GF-D8 (cell line): ENCODE measurements around the gene MYO1B.

Experiments
- DNase-seq: peaks from one replicate; lab custom pipeline; 2025; lab: John Stamatoyannopoulos, UW

The MYO1B gene

GRCh38 chr2:191298306-191298705, 53.1 kb downstream of the MYO1B start:
- DNase-seq, result no peak

- no peak for DNase-seq
Measured at GRCh38 chr2:191299010-191299409, 53.8 kb downstream of the MYO1B start.

- no peak for DNase-seq
Measured at GRCh38 chr2:191299866-191300265, 54.7 kb downstream of the MYO1B start.

- no peak for DNase-seq
Measured at GRCh38 chr2:191301971-191302370, 56.8 kb downstream of the MYO1B start.

GRCh38 chr2:191302459-191303139, 57.4 kb downstream of the MYO1B start:
- no peak for DNase-seq

- no peak for DNase-seq
Measured at GRCh38 chr2:191303140-191304005, 58.2 kb downstream of the MYO1B start.

GRCh38 chr2:191304939-191305875, 60.0 kb downstream of the MYO1B start:
- DNase-seq, result no peak

- no peak for DNase-seq
Measured at GRCh38 chr2:191308026-191308425, 62.8 kb downstream of the MYO1B start.

- DNase-seq, result no peak
Measured at GRCh38 chr2:191311156-191311555, 66.0 kb downstream of the MYO1B start.

GRCh38 chr2:191311627-191312026, 66.4 kb downstream of the MYO1B start:
- DNase-seq, result no peak

GRCh38 chr2:191312163-191312562, 67.0 kb downstream of the MYO1B start:
- no peak for DNase-seq

- DNase-seq, result no peak
Measured at GRCh38 chr2:191312662-191313061, 67.5 kb downstream of the MYO1B start.

- no peak for DNase-seq
Measured at GRCh38 chr2:191314697-191315364, 69.6 kb downstream of the MYO1B start.

- no peak for DNase-seq
Measured at GRCh38 chr2:191315365-191315752, 70.2 kb downstream of the MYO1B start.

- DNase-seq, result no peak
Measured at GRCh38 chr2:191316246-191316994, 71.2 kb downstream of the MYO1B start.

GRCh38 chr2:191318037-191318728, 73.0 kb downstream of the MYO1B start:
- no peak for DNase-seq

- no peak for DNase-seq
Measured at GRCh38 chr2:191318729-191319078, 73.5 kb downstream of the MYO1B start.

- no peak for DNase-seq
Measured at GRCh38 chr2:191319186-191319585, 74.0 kb downstream of the MYO1B start.

GRCh38 chr2:191320881-191321280, 75.7 kb downstream of the MYO1B start:
- no peak for DNase-seq

GRCh38 chr2:191321861-191322662, 76.9 kb downstream of the MYO1B start:
- DNase-seq, result peak; percentile 39
